DOHH2 (cell line): ENCODE measurements around the gene HLA-DOA.

Experiments
- H3F3A ChIP-seq: fragments of 200-600 bp; sonication (generic), shearing (Covaris generic); 2 replicates; pipeline ENCODE4 v1.6.0; 2016; ENCODE audit warnings: antibody characterized with exemption, mild to moderate bottlenecking; ENCODE audit not compliant: control insufficient read depth, insufficient read depth
- H3K27ac ChIP-seq: fragments of 200-600 bp; sonication (generic); 2 replicates; pipeline ENCODE4 v1.5.1; 2014; ENCODE audit warnings: low read depth, mild to moderate bottlenecking, low read length, moderate library complexity
- H3K27me3 ChIP-seq: fragments of 200-600 bp; sonication (generic); 2 replicates; pipeline ENCODE4 v1.6.1; 2014; ENCODE audit warnings: mild to moderate bottlenecking, low read length, mixed read lengths; ENCODE audit not compliant: control insufficient read depth
- H3K36me3 ChIP-seq: fragments of 200-600 bp; sonication (generic); 2 replicates; pipeline ENCODE4 v1.6.1; 2014; ENCODE audit warnings: mild to moderate bottlenecking, low read length, moderate library complexity, mixed read lengths; ENCODE audit not compliant: control insufficient read depth
- H3K4me1 ChIP-seq: fragments of 200-600 bp; sonication (generic); 2 replicates; pipeline ENCODE4 v1.6.1; 2014; ENCODE audit warnings: mild to moderate bottlenecking, low read length, mixed read lengths; ENCODE audit not compliant: control insufficient read depth
- H3K4me2 ChIP-seq: fragments of 200-600 bp; sonication (generic); 2 replicates; pipeline ENCODE4 v1.6.0; 2014; ENCODE audit warnings: mild to moderate bottlenecking, low read length, moderate library complexity
- H3K4me3 ChIP-seq: fragments of 200-600 bp; sonication (generic); 2 replicates; pipeline ENCODE4 v1.5.1; 2014; ENCODE audit warnings: mild to moderate bottlenecking, low read length, mixed read lengths
- H3K79me2 ChIP-seq: fragments of 200-600 bp; sonication (generic); 2 replicates; pipeline ENCODE4 v1.6.1; 2014; ENCODE audit warnings: mild to moderate bottlenecking, low read length, mixed read lengths; ENCODE audit not compliant: control insufficient read depth
- H3K9me2 ChIP-seq: fragments of 200-600 bp; sonication (generic); replicated peaks from 2 replicates; pipeline ENCODE4 v1.6.1; 2014; ENCODE audit warnings: mild to moderate bottlenecking, low read length, mixed read lengths; ENCODE audit not compliant: control insufficient read depth
- H3K9me3 ChIP-seq: fragments of 200-600 bp; sonication (generic); 2 replicates; pipeline ENCODE4 v1.6.1; 2014; ENCODE audit warnings: antibody characterized with exemption, low read length, mixed read lengths; ENCODE audit not compliant: control insufficient read depth, insufficient read depth
- H4K20me1 ChIP-seq: fragments of 200-600 bp; sonication (generic); 2 replicates; pipeline ENCODE4 v1.6.0; 2014; ENCODE audit warnings: low read depth, mild to moderate bottlenecking, antibody characterized with exemption, low read length, moderate library complexity; ENCODE audit not compliant: control insufficient read depth, insufficient read depth
- CTCF ChIP-seq: fragments of 200-600 bp; sonication (generic); IDR thresholded peaks from one replicate; pipeline ENCODE4 v1.5.1; 2014; ENCODE audit warnings: antibody characterized with exemption, mild to moderate bottlenecking, low read depth, low read length; ENCODE audit not compliant: poor library complexity, severe bottlenecking
- EZH2phosphoT487 ChIP-seq: fragments of 200-600 bp; sonication (generic); IDR thresholded peaks from 2 replicates; pipeline ENCODE4 v1.6.1; 2017; ENCODE audit warnings: borderline replicate concordance, mild to moderate bottlenecking, antibody characterized with exemption, low read length, moderate library complexity, mixed read lengths

HLA-DOA gene

GRCh38 chr6:32968093-32968866, 41.1 kb downstream of the HLA-DOA start, which contains the start of gene BRD2:
Gene BRD2, plus strand, starts transcription at chr6:32968594. Its CDS starts 4,305 bp downstream, at chr6:32972899.
- Histone ChIP-seq H3K27ac (peak within 1 kb of the TSS; percentile 96), H3K9me3 (no peaks in the 10 kb centered on the region), H3K36me3 (peaks cover 50% of the 10 kb centered on the region), H3K9me2 (no peaks in the 10 kb centered on the region), H3K27me3 (no peaks in the 10 kb centered on the region), H3K79me2 (peaks cover 72% of the 10 kb centered on the region), H4K20me1 (peaks cover 11% of the 10 kb centered on the region), H3K4me1 (peaks cover 47% of the 10 kb centered on the region), H3K4me3 (peak within 1 kb of the TSS; percentile 90), H3F3A (peaks cover 50% of the 10 kb centered on the region), H3K4me2 (peak within 1 kb of the TSS; percentile 91)
- TF ChIP-seq EZH2phosphoT487 (no peak), CTCF (no peak)

- H3K4me2 ChIP-seq, result peak overlapping the region; percentile 91
- peaks cover 2% of the 10 kb centered on the region; the same call in 1 of the 2 replicates for H4K20me1 ChIP-seq
- peak overlapping the region; percentile 96 for H3K27ac ChIP-seq
- peaks cover 56% of the 10 kb centered on the region for H3K4me1 ChIP-seq
- H3K36me3 ChIP-seq, result peaks cover 41% of the 10 kb centered on the region
- peak overlapping the region; percentile 90 for H3K4me3 ChIP-seq
- H3K9me3 ChIP-seq, result no peaks in the 10 kb centered on the region
- no peaks in the 10 kb centered on the region for H3K9me2 ChIP-seq
- H3K79me2 ChIP-seq, result peaks cover 69% of the 10 kb centered on the region
- H3K27me3 ChIP-seq, result no peaks in the 10 kb centered on the region
- no peak for TF ChIP-seq EZH2phosphoT487
- peak; percentile 82 for TF ChIP-seq CTCF
- H3F3A ChIP-seq, result peaks cover 50% of the 10 kb centered on the region
These were observed 42.0 kb downstream of the HLA-DOA start for GRCh38 chr6:32967151-32968091.

GRCh38 chr6:32964776-32965175, 44.6 kb downstream of the HLA-DOA start:
- H3K36me3 ChIP-seq, result peaks cover 24% of the 10 kb centered on the region
- peaks cover 65% of the 10 kb centered on the region for H3K79me2 ChIP-seq
- H3K9me3 ChIP-seq, result peaks cover 3% of the 10 kb centered on the region; the same call in 1 of the 2 replicates
- H3F3A ChIP-seq, result peaks cover 41% of the 10 kb centered on the region
- H3K4me1 ChIP-seq, result peaks cover 67% of the 10 kb centered on the region
- TF ChIP-seq CTCF, result no peak
- no peaks in the 10 kb centered on the region for H3K27me3 ChIP-seq
- H4K20me1 ChIP-seq, result no peaks in the 10 kb centered on the region
- H3K4me3 ChIP-seq, result no peak overlapping the region
- no peaks in the 10 kb centered on the region for H3K9me2 ChIP-seq
- H3K4me2 ChIP-seq, result 0 out of 2 replicates have a peak overlapping the region, but pooled peaks have one; percentile 2
- no peak overlapping the region; the same call in 1 of the 2 replicates for H3K27ac ChIP-seq
